ENCODE data around the gene COX8C. TPM values are rescaled to one million over a fixed set of nuclear protein-coding genes. Genes with fewer than 3 reads are reported as not detected.
"Not testable (repeated sequence)": the region's sequence is repeated elsewhere in the genome, so short reads cannot be mapped to it uniquely, and the experiment has no call there.

Gene COX8C
- total RNA-seq, 2 donors from 2014 or later: not detected

GRCh38 chr14:93343797-93344196, 3.2 kb upstream of the COX8C start:
- ATAC-seq: no peak
- intact Hi-C loops (cut with DNase I, micrococcal nuclease): no loop called here

GRCh38 chr14:93347850-93348249, 868 bp downstream of the COX8C start:
- intact Hi-C loops (cut with DNase I, micrococcal nuclease): no loop called here
- no peak for DNase-seq
- no peak for ATAC-seq

More at GRCh38 chr14:93343797-93344196, 3.2 kb upstream of the COX8C start:
- no peak for DNase-seq

- no peak for DNase-seq
- intact Hi-C loops (cut with DNase I, micrococcal nuclease): no loop called here
- no peak for ATAC-seq
Measured at GRCh38 chr14:93348292-93348691, 1.3 kb downstream of the COX8C start.

GRCh38 chr14:93354873-93355272, 7.9 kb downstream of the COX8C start:
- DNase-seq; ATAC-seq; intact Hi-C loops (cut with DNase I, micrococcal nuclease): not testable (repeated sequence)

- DNase-seq: no peak
- ATAC-seq: no peak
Measured at GRCh38 chr14:93368996-93369712, 22.2 kb downstream of the COX8C start.

GRCh38 chr14:93369713-93370266, 22.8 kb downstream of the COX8C start:
- DNase-seq (no peak), ATAC-seq (no peak)
- intact Hi-C loops (cut with DNase I, micrococcal nuclease): no loop called here

More at GRCh38 chr14:93368996-93369712, 22.2 kb downstream of the COX8C start:
- intact Hi-C loops (cut with DNase I, micrococcal nuclease): no loop called here

GRCh38 chr14:93375673-93376156, 28.7 kb downstream of the COX8C start:
- ATAC-seq: no peak
- intact Hi-C loops (cut with DNase I, micrococcal nuclease): no loop called here
- DNase-seq: peak in 1 of 2 donors; percentile 28

GRCh38 chr14:93379831-93380230, 32.8 kb downstream of the COX8C start:
- intact Hi-C loops (cut with DNase I, micrococcal nuclease): no loop called here
- no peak for ATAC-seq
- no peak for DNase-seq

- no peak for DNase-seq
- no peak for ATAC-seq
- intact Hi-C loops (cut with DNase I, micrococcal nuclease): no loop called here
Measured at GRCh38 chr14:93381644-93382043, 34.7 kb downstream of the COX8C start.

- DNase-seq; intact Hi-C loops (cut with DNase I, micrococcal nuclease); ATAC-seq: not testable (repeated sequence)
Measured at GRCh38 chr14:93384256-93384655, 37.3 kb downstream of the COX8C start.

GRCh38 chr14:93395231-93395630, 48.2 kb downstream of the COX8C start:
- intact Hi-C loops (cut with DNase I, micrococcal nuclease): no loop called here
- ATAC-seq (no peak), DNase-seq (no peak)

GRCh38 chr14:93396456-93396855, 49.5 kb downstream of the COX8C start:
- no peak for ATAC-seq
- intact Hi-C loops (cut with DNase I, micrococcal nuclease): no loop called here
- no peak for DNase-seq

Other genes with a start within 250 kb of the COX8C start
- 100 to 1,000 TPM; 138 to 142 TPM for gene ITPK1, start 231.3 kb upstream of the COX8C start, total RNA-seq
- 10 to 100 TPM; 17.8 to 20.0 TPM for gene MOAP1, start 162.3 kb upstream of the COX8C start, total RNA-seq
- 10 to 100 TPM; 30.0 to 32.0 TPM for gene LYSET, start 161.9 kb upstream of the COX8C start, total RNA-seq
- gene GON7, start 140.1 kb upstream of the COX8C start, total RNA-seq: 10 to 100 TPM; 17.8 to 21.3 TPM
- gene UBR7, start 139.9 kb upstream of the COX8C start, total RNA-seq: 10 to 100 TPM; 22.9 to 24.0 TPM
- 10 to 100 TPM; 37.1 to 41.5 TPM for gene BTBD7, start 14.1 kb upstream of the COX8C start, total RNA-seq
- under 1 TPM; 0.08 to 0.09 TPM for gene UNC79, start 83.8 kb downstream of the COX8C start, total RNA-seq